Vagina (tissue), 2 donors: Measurements from ENCODE around the gene CDK3. TPM values are rescaled to one million over a fixed set of nuclear protein-coding genes. Genes with fewer than 3 reads are reported as not detected.

Source experiments
- DNase-seq, 2 donors: peaks; one replicate each; pipeline ENCODE4 v3.0.0-alpha.2; 2017; ENCODE audit errors: extremely low spot score in 2 of 2
- H3K27ac ChIP-seq: fragments of 200-600 bp; sonication (generic); one replicate; pipeline ENCODE4 v1.5.1; 2019
- H3K27me3 ChIP-seq: fragments of 200-600 bp; sonication (generic); one replicate; pipeline ENCODE4 v1.5.1; 2019
- H3K36me3 ChIP-seq, 2 donors: fragments of 200-600 bp; sonication (generic); one replicate each; pipeline ENCODE4 v1.5.1; 2017 to 2019
- H3K4me1 ChIP-seq: fragments of 200-600 bp; sonication (generic); one replicate; pipeline ENCODE4 v1.5.1; 2019
- H3K4me3 ChIP-seq, 2 donors: fragments of 200-600 bp; sonication (generic); 1 replicate in 1 of 2; 2 replicates in 1 of 2; pipeline ENCODE4 v1.5.1; 2016 to 2019
- H3K9me3 ChIP-seq: fragments of 200-600 bp; sonication (generic); one replicate; pipeline ENCODE4 v1.5.1; 2019
- POLR2A ChIP-seq, 2 donors: fragments of 450-650 bp; IDR thresholded peaks; one replicate each; pipeline ENCODE4 v1.6.1; 2017; ENCODE audit warnings: antibody characterized with exemption in 2 of 2, mild to moderate bottlenecking in 2 of 2, moderate library complexity in 2 of 2
- POLR2AphosphoS5 ChIP-seq, 2 donors: sonication (generic); formaldehyde crosslinking; IDR thresholded peaks; one replicate each; pipeline ENCODE4 v1.9.0; 2017; ENCODE audit warnings: antibody characterized with exemption in 2 of 2, mild to moderate bottlenecking in 2 of 2, low read depth in 1 of 2; ENCODE audit not compliant: insufficient read depth in 1 of 2
- intact Hi-C: fragments of 100-400 bp; cut with DNase I; formaldehyde crosslinking; loops from one replicate; pipeline ENCODE4 v1.15.1; 2023
- total RNA-seq: library from RNA; depleted of rRNA; stranded (reverse); fragments of >200 nt; gene quantifications from one replicate; pipeline ENCODE4 v1.2.3, GENCODE V29; 2016
- TF ChIP-seq, protein P1 (sequence below), 3 experiments: fragments of 450-650 bp in 2 of 3; fragments of 200-600 bp in 1 of 3; sonication (generic) in 1 of 3; IDR thresholded peaks; one replicate each; pipeline ENCODE4 v1.5.1; 2017 to 2019; ENCODE audit warnings: antibody characterized with exemption in 3 of 3, mild to moderate bottlenecking in 2 of 3, moderate library complexity in 2 of 3

The CDK3 gene
- total RNA-seq, 1 donor from 2014 or later = 3.2 TPM

DNA sequence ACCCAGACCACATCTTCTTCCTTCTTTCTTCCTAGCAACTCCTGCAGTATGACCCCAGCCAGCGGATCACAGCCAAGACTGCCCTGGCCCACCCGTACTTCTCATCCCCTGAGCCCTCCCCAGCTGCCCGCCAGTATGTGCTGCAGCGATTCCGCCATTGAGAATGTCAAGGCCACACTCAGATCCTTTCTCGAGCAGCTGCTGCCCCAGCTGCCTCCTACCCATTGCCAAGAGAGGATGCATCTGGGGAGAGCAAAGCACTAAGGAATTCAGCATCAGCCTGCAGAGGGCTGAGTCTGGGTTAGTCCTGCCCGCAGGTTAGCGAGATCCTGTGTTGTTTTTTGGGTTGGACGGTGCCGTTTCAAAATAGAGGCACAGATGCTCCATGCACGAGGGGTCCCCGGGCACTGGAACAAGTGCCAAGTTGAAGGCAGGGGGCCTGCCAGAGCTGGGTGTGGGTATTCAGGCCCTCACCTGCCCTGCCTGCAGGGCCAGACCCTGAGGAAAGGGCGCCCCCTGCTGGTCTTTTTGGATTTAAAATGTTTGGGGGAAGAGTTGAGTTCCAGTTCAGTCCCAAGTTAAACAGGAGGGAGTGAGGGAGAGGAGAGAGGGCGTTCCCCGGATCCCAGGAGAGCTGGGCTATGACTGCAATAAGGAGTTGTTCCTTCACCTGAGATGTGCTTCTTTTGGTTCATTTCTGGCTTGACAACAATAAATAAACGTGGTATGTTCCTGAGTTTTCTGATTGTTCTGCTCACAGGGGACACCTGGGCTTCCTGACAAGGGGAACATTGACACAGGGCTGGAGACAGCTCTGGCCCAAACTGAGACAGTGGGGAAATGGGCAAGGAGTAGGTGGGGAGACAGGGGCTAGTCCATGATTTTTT is 4.9 kb downstream of the CDK3 start:
- peaks cover 0 to 21% of the 10 kb centered on the region in 2 donors for H3K36me3 ChIP-seq
- no peak overlapping the region for H3K4me3 ChIP-seq
- no peak overlapping the region for H3K27ac ChIP-seq
- no peak for DNase-seq
- H3K9me3 ChIP-seq = no peaks in the 10 kb centered on the region
- intact Hi-C loops = loop anchor here (5.0 to 10.0 kb wide), 2 partner anchors 93 to 279 kb away; no protein-coding TSS in a partner anchor
- TF ChIP-seq, protein P1, sequence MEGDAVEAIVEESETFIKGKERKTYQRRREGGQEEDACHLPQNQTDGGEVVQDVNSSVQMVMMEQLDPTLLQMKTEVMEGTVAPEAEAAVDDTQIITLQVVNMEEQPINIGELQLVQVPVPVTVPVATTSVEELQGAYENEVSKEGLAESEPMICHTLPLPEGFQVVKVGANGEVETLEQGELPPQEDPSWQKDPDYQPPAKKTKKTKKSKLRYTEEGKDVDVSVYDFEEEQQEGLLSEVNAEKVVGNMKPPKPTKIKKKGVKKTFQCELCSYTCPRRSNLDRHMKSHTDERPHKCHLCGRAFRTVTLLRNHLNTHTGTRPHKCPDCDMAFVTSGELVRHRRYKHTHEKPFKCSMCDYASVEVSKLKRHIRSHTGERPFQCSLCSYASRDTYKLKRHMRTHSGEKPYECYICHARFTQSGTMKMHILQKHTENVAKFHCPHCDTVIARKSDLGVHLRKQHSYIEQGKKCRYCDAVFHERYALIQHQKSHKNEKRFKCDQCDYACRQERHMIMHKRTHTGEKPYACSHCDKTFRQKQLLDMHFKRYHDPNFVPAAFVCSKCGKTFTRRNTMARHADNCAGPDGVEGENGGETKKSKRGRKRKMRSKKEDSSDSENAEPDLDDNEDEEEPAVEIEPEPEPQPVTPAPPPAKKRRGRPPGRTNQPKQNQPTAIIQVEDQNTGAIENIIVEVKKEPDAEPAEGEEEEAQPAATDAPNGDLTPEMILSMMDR (IDR thresholded peaks at IDR 0.05) = peak; percentile 47 to 78 (median 50)
- no peak for TF ChIP-seq POLR2A (IDR thresholded peaks at IDR 0.05)
- no peaks in the 10 kb centered on the region for H3K4me1 ChIP-seq
- no peaks in the 10 kb centered on the region for H3K27me3 ChIP-seq

DNA sequence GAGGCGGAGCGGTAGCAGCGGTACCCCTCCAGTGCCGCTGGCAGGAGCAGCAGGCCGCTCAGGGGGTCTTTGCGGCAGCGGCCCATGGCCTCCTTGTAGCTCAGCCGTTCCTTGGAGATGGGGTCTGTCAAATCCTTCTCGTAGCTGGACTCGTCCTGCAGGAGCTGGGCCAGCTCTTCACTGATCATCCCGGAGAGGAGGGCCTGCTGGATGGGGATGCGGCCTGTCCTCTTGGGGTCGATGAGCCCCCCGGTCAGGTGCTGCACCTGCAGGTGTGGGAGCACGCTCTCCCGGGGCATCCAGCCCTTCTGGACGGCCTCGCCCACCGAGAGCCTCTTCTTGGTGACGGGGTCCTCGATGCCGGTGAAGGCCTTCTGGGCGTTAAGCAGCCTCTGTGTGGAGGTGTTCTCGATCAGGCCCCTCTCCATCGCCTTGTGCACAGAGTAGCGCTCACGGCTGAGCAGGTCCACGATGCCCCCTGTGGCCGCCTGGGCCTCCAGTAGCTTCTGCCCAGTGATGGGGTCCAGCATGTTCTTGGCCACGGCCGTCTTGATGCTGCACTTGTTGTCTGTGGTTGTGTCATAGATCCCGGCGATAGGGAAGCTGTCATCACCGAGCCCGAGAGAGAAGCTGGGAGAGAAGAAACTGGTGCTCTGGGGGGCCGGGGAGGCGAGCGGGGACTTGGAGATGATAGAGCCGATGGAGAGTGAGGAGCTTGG is 6.6 kb downstream of the CDK3 start:
- intact Hi-C loops = loop anchor here (5.0 to 10.0 kb wide), 2 partner anchors 95 to 278 kb away; no protein-coding TSS in a partner anchor

DNA sequence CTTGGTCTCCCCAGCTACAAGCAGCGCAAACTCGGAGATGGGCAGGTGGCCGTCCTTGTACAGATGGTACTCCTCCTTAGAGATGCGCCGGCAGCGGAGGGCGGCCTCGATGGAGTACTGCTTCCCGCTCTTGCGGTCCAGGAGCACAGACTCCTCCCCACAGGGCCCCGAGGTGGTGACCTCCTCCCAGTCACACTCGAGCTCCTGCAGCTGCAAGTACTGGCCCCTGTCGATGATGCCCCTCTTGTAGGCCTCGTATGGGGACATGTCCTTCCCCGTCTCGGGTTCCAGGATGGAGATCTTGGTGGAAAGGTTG is 7.2 kb downstream of the CDK3 start:
- Histone ChIP-seq H3K4me1 (no peaks in the 10 kb centered on the region), H3K27me3 (no peaks in the 10 kb centered on the region), H3K27ac (no peak overlapping the region), H3K36me3 (peaks cover 0 to 21% of the 10 kb centered on the region in 2 donors), H3K9me3 (no peaks in the 10 kb centered on the region), H3K4me3 (no peak overlapping the region)
- no peak for DNase-seq
- intact Hi-C loops = loop anchor here (5.0 to 10.0 kb wide), 2 partner anchors 96 to 277 kb away; no protein-coding TSS in a partner anchor
- TF ChIP-seq POLR2A (IDR thresholded peaks at IDR 0.05) = no peak
- TF ChIP-seq, protein P1 (IDR thresholded peaks at IDR 0.05) = no peak
- no peak for TF ChIP-seq POLR2AphosphoS5 (IDR thresholded peaks at IDR 0.05; ENCODE audit: insufficient read depth in 1 of 2, low read depth in 1 of 2)

More for the DNA sequence above, 6.6 kb downstream of the CDK3 start:
- Histone ChIP-seq H3K4me1 (no peaks in the 10 kb centered on the region), H3K27me3 (no peaks in the 10 kb centered on the region), H3K4me3 (no peak overlapping the region), H3K36me3 (peaks cover 0 to 21% of the 10 kb centered on the region in 2 donors), H3K27ac (no peak overlapping the region), H3K9me3 (no peaks in the 10 kb centered on the region)
- no peak for DNase-seq
- TF ChIP-seq, protein P1 (IDR thresholded peaks at IDR 0.05) = no peak
- TF ChIP-seq POLR2A (IDR thresholded peaks at IDR 0.05) (no peak), POLR2AphosphoS5 (IDR thresholded peaks at IDR 0.05; ENCODE audit: insufficient read depth in 1 of 2, low read depth in 1 of 2) (no peak)

DNA sequence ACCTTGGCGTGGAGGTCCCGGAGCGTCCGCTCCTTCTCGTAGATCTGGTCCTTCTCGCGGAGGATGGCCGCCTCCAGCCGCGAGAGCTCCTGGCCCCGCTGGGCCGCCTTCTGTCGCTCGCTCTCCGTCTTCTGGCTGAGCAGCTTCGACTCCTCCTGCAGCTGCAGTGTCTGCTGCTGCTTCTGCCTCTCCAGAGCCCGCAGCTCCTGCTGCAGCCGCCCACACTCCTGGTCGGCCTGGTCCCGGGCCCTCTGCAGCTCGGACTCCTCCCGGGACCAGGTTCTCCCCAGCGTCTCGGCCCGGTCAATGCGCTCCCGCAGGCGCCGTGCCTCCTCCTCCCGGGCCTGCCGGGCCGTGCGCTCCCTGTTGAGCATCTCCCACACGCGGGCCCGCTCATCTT is 7.6 kb downstream of the CDK3 start:
- Histone ChIP-seq H3K27ac (no peak overlapping the region), H3K4me3 (no peak overlapping the region), H3K36me3 (peaks cover 0 to 21% of the 10 kb centered on the region in 2 donors), H3K27me3 (no peaks in the 10 kb centered on the region), H3K9me3 (no peaks in the 10 kb centered on the region), H3K4me1 (no peaks in the 10 kb centered on the region)
- intact Hi-C loops = loop anchor here (5.0 to 10.0 kb wide), 2 partner anchors 96 to 277 kb away; no protein-coding TSS in a partner anchor
- DNase-seq = no peak
- TF ChIP-seq POLR2AphosphoS5 (IDR thresholded peaks at IDR 0.05; ENCODE audit: insufficient read depth in 1 of 2, low read depth in 1 of 2) (no peak), POLR2A (IDR thresholded peaks at IDR 0.05) (no peak)
- TF ChIP-seq, protein P1 (IDR thresholded peaks at IDR 0.05) = no peak
